Right ventricle myocardium inferior (tissue), 1 donor: ENCODE measurements around the gene ATF7. TPM values are rescaled to one million over a fixed set of nuclear protein-coding genes. Genes with fewer than 3 reads are reported as not detected.
A peak's percentile ranks its signal among the peaks of the same experiment; 100 is the strongest.
"Not testable (repeated sequence)": the region's sequence is repeated elsewhere in the genome, so short reads cannot be mapped to it uniquely, and the experiment has no call there.

Experiments used
- ATAC-seq: fragments of 200-7000 bp; cut with Tn5 transposase; one replicate; pipeline ENCODE4 v1.9.1; 2020; ENCODE audit warnings: mild to moderate bottlenecking, moderate library complexity
- DNase-seq: peaks from one replicate; pipeline ENCODE4 v3.0.0; 2021; ENCODE audit errors: missing footprints
- intact Hi-C: fragments of 100-400 bp; cut with DNase I; formaldehyde crosslinking; loops from one replicate; pipeline ENCODE4 v1.11.0; 2022
- total RNA-seq: library from RNA; stranded (reverse); fragmentation: NEBNext Ultra II Directional; extraction: Animal tissue kit (Norgen Biotek cat#: 25700); gene quantifications from one replicate; pipeline ENCODE4 v1.2.1, GENCODE V29; 2021
- donor health status: DM: no; HTN: yes; CAD: no; lungs with severe emphysema.

The ATF7 gene
- total RNA-seq, 1 donor from 2014 or later = 39.8 TPM

GRCh38 chr12:53579545-53579955 lies 46.6 kb downstream of the ATF7 start:
- intact Hi-C loops = no loop called here
- DNase-seq = no peak
- ATAC-seq = peak; percentile 27

- intact Hi-C loops = no loop called here
- ATAC-seq = no peak
- DNase-seq = no peak
Measured at GRCh38 chr12:53578783-53579182, 47.4 kb downstream of the ATF7 start.

GRCh38 chr12:53577941-53578352 lies 48.2 kb downstream of the ATF7 start:
- DNase-seq (no peak), ATAC-seq (no peak)
- intact Hi-C loops = no loop called here

- peak; percentile 76 for ATAC-seq
- no peak for DNase-seq
- intact Hi-C loops = no loop called here
Measured at GRCh38 chr12:53575502-53576249, 50.5 kb downstream of the ATF7 start.

- DNase-seq = no peak
- intact Hi-C loops = no loop called here
- ATAC-seq = no peak
Measured at GRCh38 chr12:53572134-53572758, 53.9 kb downstream of the ATF7 start.

- DNase-seq = no peak
- intact Hi-C loops = no loop called here
- ATAC-seq = no peak
Measured at GRCh38 chr12:53571295-53571694, 54.9 kb downstream of the ATF7 start.

- no peak for ATAC-seq
- DNase-seq = no peak
- intact Hi-C loops = no loop called here
Measured at GRCh38 chr12:53568809-53569557, 57.2 kb downstream of the ATF7 start.

GRCh38 chr12:53567961-53568808 lies 58.0 kb downstream of the ATF7 start:
- intact Hi-C loops = no loop called here
- no peak for DNase-seq
- ATAC-seq = no peak

- intact Hi-C loops, DNase-seq, ATAC-seq: not testable (repeated sequence)
Measured at GRCh38 chr12:53565376-53565775, 60.8 kb downstream of the ATF7 start.

- DNase-seq (no peak), ATAC-seq (no peak)
- intact Hi-C loops = no loop called here
Measured at GRCh38 chr12:53564941-53565340, 61.2 kb downstream of the ATF7 start.

GRCh38 chr12:53564278-53564677 lies 61.9 kb downstream of the ATF7 start:
- ATAC-seq = no peak
- intact Hi-C loops = no loop called here

GRCh38 chr12:53563452-53564028 lies 62.6 kb downstream of the ATF7 start:
- peak; percentile 23 for ATAC-seq
- no peak for DNase-seq
- intact Hi-C loops = no loop called here

More at GRCh38 chr12:53564278-53564677, 61.9 kb downstream of the ATF7 start:
- DNase-seq = no peak

GRCh38 chr12:53561590-53561953 lies 64.6 kb downstream of the ATF7 start:
- DNase-seq (no peak), ATAC-seq (no peak)
- intact Hi-C loops = no loop called here

- DNase-seq = no peak
- no peak for ATAC-seq
- intact Hi-C loops = no loop called here
Measured at GRCh38 chr12:53560912-53561589, 65.1 kb downstream of the ATF7 start.

- intact Hi-C loops = no loop called here
- ATAC-seq (peak; percentile 64), DNase-seq (no peak)
Measured at GRCh38 chr12:53560351-53560750, 65.8 kb downstream of the ATF7 start.

- intact Hi-C loops = no loop called here
- ATAC-seq (no peak), DNase-seq (no peak)
Measured at GRCh38 chr12:53558631-53559030, 67.6 kb downstream of the ATF7 start.

- intact Hi-C loops = no loop called here
- no peak for ATAC-seq
- DNase-seq = no peak
Measured at GRCh38 chr12:53552361-53553327, 73.5 kb downstream of the ATF7 start.
